Naive thymus-derived CD8-positive, alpha-beta T cell (primary cell): Measurements from ENCODE around the gene PTTG1IP. TPM values are rescaled to one million over a fixed set of nuclear protein-coding genes. Genes with fewer than 3 reads are reported as not detected.
A peak's percentile ranks its signal among the peaks of the same experiment; 100 is the strongest.

ENCODE experiments used
- ATAC-seq, 2 donors: fragments of 150-1000 bp; cut with Tn5 transposase in 1 of 2; sonication (Bioruptor Pico), chemical (Tn5 transposase) in 1 of 2; 1 replicate in 1 of 2; 2 replicates in 1 of 2; pipeline ENCODE4 v1.10.0; 2021; ENCODE audit warnings: mild to moderate bottlenecking in 2 of 2, moderate library complexity in 2 of 2
- POLR2A ChIA-PET: fragments of 350-600 bp; sonication (Branson Sonifier 250); formaldehyde crosslinking; loops from one replicate; lab custom pipeline; 2021; ENCODE audit warnings: antibody characterized with exemption; lab: Charles Lee
- DNase-seq, 10 donors: peaks; one replicate each; pipeline versions ENCODE4 v3.0.0 to v3.0.0-alpha.2; 2020 to 2022
- H3K27ac Mint-ChIP-seq, 10 donors: one replicate each; pipeline ENCODE4 v1.8.0; 2020 to 2022; ENCODE audit warnings: mild to moderate bottlenecking in 10 of 10, mixed read lengths in 10 of 10, moderate library complexity in 4 of 10, inconsistent platforms in 1 of 10
- H3K27me3 Mint-ChIP-seq, 5 donors: one replicate each; pipeline ENCODE4 v1.8.0; 2021 to 2022; ENCODE audit warnings: mixed read lengths in 5 of 5
- H3K36me3 Mint-ChIP-seq, 3 donors: one replicate each; pipeline ENCODE4 v1.8.0; 2020 to 2022; ENCODE audit warnings: mixed read lengths in 3 of 3, mild to moderate bottlenecking in 2 of 3, inconsistent platforms in 1 of 3
- H3K4me1 Mint-ChIP-seq, 4 donors: one replicate each; pipeline ENCODE4 v1.8.0; 2021 to 2022; ENCODE audit warnings: mixed read lengths in 4 of 4
- H3K4me3 Mint-ChIP-seq, 10 donors: one replicate each; pipeline ENCODE4 v1.8.0; 2020 to 2022; ENCODE audit warnings: mild to moderate bottlenecking in 10 of 10, mixed read lengths in 10 of 10, moderate library complexity in 6 of 10, inconsistent platforms in 1 of 10
- H3K9me3 Mint-ChIP-seq, 9 donors: one replicate each; pipeline ENCODE4 v1.8.0; 2020 to 2022; ENCODE audit warnings: mixed read lengths in 9 of 9, mild to moderate bottlenecking in 3 of 9, inconsistent platforms in 1 of 9, moderate library complexity in 1 of 9
- polyA plus RNA-seq, 3 donors: library from polyadenylated mRNA; unstranded; fragments of 300-500 nt; fragmentation: Illumina TruSeq; gene quantifications; one replicate each; pipeline ENCODE4 v1.2.3, GENCODE V29; 2021
- total RNA-seq, 8 experiments: library from RNA in 2 of 8; stranded (reverse) in 2 of 8; gene quantifications; one replicate each; pipeline ENCODE4 v1.2.3 and lab custom pipeline; 2021 to 2026

PTTG1IP gene, protein sequence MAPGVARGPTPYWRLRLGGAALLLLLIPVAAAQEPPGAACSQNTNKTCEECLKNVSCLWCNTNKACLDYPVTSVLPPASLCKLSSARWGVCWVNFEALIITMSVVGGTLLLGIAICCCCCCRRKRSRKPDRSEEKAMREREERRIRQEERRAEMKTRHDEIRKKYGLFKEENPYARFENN
- total RNA-seq (10 to 100 TPM; 62.0 to 68.7 TPM), polyA plus RNA-seq (10 to 100 TPM; 42.4 to 54.1 (median 44.3) TPM), total RNA-seq (lab: John Stamatoyannopoulos, UW) (56.0 to 127 (median 72.6) reads per million in 6 experiments)

DNA sequence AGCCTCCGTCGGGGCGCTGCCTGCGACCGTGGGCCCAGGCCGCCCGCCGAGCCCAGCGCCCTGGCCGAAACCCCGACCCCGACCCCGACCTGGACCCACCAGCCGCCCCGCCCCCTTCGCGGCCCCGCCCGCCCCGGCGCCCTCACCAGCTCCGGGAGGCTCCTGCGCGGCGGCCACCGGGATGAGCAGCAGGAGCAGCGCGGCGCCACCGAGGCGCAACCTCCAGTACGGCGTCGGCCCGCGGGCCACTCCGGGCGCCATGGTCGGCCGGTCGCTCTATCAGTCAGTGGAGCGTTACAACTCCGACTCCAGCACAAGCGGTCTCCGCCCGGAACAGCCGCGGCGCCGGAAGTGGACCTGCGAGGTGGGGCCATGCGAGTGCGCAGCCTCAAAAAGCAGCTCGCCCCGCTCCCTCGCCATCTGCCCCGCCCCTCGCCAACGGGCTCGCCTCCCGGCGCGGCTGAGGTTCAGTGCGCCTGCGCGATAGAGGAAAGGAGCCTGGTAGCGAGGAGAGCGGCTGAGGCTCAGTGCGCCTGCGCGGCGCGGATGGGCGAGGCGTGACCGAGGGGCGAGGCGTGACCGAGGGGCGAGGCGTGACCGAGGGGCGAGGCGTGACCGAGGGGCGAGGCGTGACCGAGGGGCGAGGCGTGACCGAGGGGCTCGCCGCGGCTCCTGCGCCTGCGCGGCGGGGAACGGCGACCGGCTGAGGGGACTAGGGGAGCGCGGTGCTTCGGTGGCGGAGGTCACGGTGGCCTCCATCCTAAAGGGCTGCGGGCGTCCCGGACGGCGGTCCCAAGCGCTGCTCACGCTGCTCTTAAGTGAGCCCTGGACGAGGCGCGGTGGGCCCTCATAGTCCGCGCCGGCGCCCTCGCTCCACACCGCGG, at the start of gene PTTG1IP:
TSS of gene PTTG1IP (minus strand) at position 335 of the 884 bp plus-strand sequence. CDS start at position 261, 74 bp downstream.
- Mint-ChIP-seq H3K36me3 (no peaks in the 10 kb centered on the region), H3K9me3 (no peaks in the 10 kb centered on the region), H3K4me1 (peaks cover 22 to 69% (median 51%) of the 10 kb centered on the region in 4 donors), H3K4me3 (peak within 1 kb of the TSS; percentile 93 to 98 (median 94)), H3K27ac (peak within 1 kb of the TSS; percentile 88 to 96 (median 94)), H3K27me3 (no peaks in the 10 kb centered on the region)
- ATAC-seq = peak; percentile 75 to 78
- POLR2A ChIA-PET = interaction anchor here (0.6 to 4.6 kb wide), 29 partner anchors 9 to 795 kb away, joined by 3 to 91 read pairs (median 4); partner anchors contain the start of genes CFAP410, ITGB2, KRTAP12-3 and SLX9
- peak; percentile 95 to 100 (median 100) for DNase-seq

DNA sequence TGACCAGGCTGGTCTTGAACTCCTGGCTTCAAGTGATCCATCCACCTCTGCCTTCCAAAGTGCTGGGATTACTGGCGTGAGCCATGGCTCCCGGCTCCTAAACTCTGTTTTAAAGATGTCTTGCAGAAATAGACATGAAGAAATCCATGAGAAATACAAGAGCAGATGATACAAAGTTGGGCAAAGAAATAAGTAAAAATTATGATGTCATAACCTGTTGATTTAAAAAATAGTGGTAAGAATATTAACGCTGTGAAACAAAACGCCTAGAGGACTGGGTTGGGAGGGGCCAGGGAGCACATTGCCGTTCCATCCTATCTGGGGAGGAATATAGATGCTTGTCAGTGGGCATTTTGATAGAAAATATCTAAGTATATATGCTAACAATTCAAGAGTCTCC, 48.4 kb upstream of the PTTG1IP start:
- peak overlapping the region; percentile 59 to 96 (median 82) for H3K27ac Mint-ChIP-seq
- peak overlapping the region; percentile 33 to 100 (median 84) for H3K4me3 Mint-ChIP-seq
- H3K36me3 Mint-ChIP-seq = peaks cover 4 to 20% (median 6%) of the 10 kb centered on the region in 3 donors
- peaks cover 0 to 4% (median 0%) of the 10 kb centered on the region in 9 donors for H3K9me3 Mint-ChIP-seq
- DNase-seq (no peak), ATAC-seq (no peak)
- no peaks in the 10 kb centered on the region for H3K27me3 Mint-ChIP-seq
- peaks cover 43 to 88% (median 82%) of the 10 kb centered on the region in 4 donors for H3K4me1 Mint-ChIP-seq
- POLR2A ChIA-PET = interaction anchor here (1.5 to 1.6 kb wide), 2 partner anchors 14 to 24 kb away, joined by 6 read pairs; no protein-coding TSS in a partner anchor

DNA sequence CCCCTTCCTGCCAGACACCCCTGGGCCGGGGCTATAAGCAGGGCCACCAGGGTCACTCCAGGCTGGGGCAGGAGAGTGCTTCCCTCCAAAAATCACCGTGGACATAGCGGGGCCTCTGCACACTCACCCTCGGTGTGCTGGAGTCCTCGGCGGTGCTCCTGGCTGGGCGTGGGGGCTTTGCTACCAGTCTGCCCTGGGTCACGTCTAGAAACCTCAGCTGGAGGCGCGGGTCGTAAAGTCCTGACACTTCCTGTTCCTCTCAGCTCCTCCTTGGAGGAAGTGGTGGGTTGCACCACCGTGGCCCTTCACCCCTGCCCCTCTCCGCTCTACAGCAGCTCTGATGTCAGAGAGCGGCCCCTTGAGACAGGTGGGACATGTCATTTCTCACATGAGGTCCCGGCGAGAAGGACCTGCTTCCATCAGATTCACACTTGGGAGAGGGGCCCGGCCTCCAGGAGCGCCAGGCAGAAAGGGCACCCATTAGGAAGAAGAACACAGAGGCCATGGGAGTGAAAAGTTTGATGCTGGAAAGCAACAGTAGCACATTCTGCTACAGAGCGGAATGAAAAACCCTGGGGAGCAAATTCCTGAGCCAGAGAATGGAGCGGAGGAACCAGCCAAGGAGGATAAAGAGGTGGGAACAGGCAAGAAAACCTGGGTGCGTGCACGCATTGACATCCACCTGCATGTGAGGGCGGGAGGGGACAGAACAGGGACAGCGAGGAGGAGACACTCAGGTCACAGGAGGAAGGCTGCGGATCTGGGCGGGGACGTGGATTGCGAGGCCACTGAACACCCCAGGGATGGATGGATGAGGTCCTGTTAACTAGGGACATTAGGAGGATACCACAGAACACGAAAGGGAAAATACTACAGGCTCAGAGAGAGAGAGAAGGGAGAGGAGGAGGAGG, 47.5 kb upstream of the PTTG1IP start, which contains the start of gene ITGB2:
TSS of gene ITGB2 (minus strand) at position 206 of the 911 bp plus-strand sequence. CDS start 10,117 bp downstream, outside the sequence.
- peak within 1 kb of the TSS; percentile 92 to 99 (median 96) for H3K27ac Mint-ChIP-seq
- H3K4me3 Mint-ChIP-seq = peak within 1 kb of the TSS; percentile 93 to 100 (median 98)
- peaks cover 4 to 23% (median 6%) of the 10 kb centered on the region in 3 donors for H3K36me3 Mint-ChIP-seq
- H3K4me1 Mint-ChIP-seq = peaks cover 42 to 88% (median 81%) of the 10 kb centered on the region in 4 donors
- POLR2A ChIA-PET = interaction anchor here (0.9 to 16.7 kb wide), 6 partner anchors 9 to 47 kb away, joined by 4 to 703 read pairs (median 6); partner anchors contain the start of gene PTTG1IP
- peak in 8 of 10 donors; percentile 38 to 80 (median 58) for DNase-seq
- H3K9me3 Mint-ChIP-seq = peaks cover 0 to 4% (median 0%) of the 10 kb centered on the region in 9 donors
- H3K27me3 Mint-ChIP-seq = no peaks in the 10 kb centered on the region
- ATAC-seq = peak; percentile 63 to 73

DNA sequence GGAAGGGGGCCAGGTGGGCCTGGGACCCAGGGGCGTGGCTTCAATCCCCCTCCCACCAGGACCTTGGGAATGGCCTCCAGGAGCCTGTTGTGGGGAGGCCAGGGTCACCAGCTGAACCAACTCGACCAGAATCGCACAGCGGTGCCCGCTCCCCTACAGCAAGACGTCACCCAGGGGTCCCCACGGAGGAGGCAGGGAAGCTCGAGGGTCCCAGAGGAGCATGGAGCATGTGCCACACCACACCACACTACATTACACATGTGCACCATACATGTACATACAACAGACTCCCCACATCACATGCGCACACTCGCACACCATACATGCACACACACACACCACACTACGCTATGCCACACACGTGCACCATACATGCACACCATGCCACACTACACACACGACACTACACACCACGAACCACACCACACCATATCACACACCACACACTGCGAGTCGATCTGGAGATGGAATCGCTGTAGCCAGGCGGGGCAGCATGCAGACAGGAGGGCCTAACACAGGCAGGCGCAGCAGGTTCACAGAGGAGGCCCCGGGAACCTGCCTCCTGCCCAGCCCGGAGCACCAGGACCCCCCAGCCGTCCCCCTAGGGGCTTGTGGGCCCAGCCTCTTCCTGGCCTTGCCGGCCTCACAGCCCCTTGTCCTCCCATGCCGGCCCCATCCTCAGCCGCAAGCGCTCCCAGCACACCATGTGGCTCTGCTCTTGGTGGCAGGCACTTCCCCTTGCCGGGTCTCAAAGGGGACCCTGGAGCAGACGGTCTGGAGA, 46.6 kb upstream of the PTTG1IP start:
- ATAC-seq = peak; percentile 28 to 33
- H3K9me3 Mint-ChIP-seq = peaks cover 0 to 4% (median 0%) of the 10 kb centered on the region in 9 donors
- POLR2A ChIA-PET = interaction anchor here (0.8 to 16.7 kb wide), 11 partner anchors 8 to 47 kb away, joined by 4 to 703 read pairs (median 9); partner anchors contain the start of gene PTTG1IP
- peak overlapping the region; percentile 92 to 99 (median 96) for H3K27ac Mint-ChIP-seq
- H3K27me3 Mint-ChIP-seq = no peaks in the 10 kb centered on the region
- H3K36me3 Mint-ChIP-seq = peaks cover 4 to 23% (median 6%) of the 10 kb centered on the region in 3 donors
- DNase-seq = peak in 1 of 10 donors; percentile 28
- H3K4me3 Mint-ChIP-seq = peak overlapping the region; percentile 93 to 100 (median 98)
- H3K4me1 Mint-ChIP-seq = peaks cover 45 to 91% (median 84%) of the 10 kb centered on the region in 4 donors

DNA sequence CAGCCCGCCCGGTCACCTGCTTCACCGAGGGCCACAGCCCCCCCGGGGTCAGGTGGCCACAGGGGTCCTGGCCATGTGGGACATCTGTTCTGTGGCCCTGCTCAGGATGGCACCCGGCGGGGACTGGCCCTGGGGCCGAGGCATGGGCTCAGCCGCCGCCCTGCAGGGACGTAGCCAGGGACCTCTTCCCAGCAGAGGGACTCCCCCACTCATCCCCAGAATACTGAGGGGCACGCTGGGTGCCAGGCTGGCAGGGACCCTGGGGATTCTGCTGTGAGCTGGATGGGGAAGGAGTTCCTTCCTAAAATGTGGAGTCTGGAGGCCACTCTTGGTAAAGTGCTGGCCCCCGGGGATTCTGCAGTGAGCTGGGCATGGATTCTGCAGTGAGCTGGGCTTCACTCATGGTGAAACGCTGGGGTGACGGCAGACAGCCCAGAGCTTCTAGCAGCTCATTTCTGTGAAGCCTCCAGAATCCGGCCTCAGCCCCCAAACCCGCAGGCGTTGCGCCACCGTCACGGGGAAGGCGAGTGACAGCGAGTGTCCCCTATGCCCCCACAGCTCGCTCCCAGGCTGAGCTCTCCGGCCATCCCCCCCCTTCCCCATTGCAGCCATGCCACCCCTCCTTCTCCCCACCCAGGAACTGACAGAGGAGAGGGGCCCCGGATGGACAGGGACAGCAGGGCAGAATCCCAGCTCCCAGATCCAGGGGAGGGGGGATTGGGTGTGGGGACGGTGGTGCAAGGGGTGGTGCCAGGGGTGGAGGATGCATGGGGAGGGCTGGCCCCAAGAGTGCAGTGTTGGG, 45.8 kb upstream of the PTTG1IP start:
- Mint-ChIP-seq H3K27me3 (no peaks in the 10 kb centered on the region), H3K9me3 (peaks cover 0 to 4% (median 0%) of the 10 kb centered on the region in 9 donors), H3K27ac (peak overlapping the region; percentile 91 to 99 (median 94)), H3K36me3 (peaks cover 4 to 23% (median 6%) of the 10 kb centered on the region in 3 donors), H3K4me1 (peaks cover 43 to 91% (median 84%) of the 10 kb centered on the region in 4 donors), H3K4me3 (peak overlapping the region; percentile 93 to 100 (median 98))
- POLR2A ChIA-PET = interaction anchor here (0.6 to 16.7 kb wide), 10 partner anchors 8 to 117 kb away, joined by 3 to 703 read pairs (median 7); partner anchors contain the start of genes PTTG1IP and UBE2G2
- ATAC-seq (no peak), DNase-seq (no peak)

DNA sequence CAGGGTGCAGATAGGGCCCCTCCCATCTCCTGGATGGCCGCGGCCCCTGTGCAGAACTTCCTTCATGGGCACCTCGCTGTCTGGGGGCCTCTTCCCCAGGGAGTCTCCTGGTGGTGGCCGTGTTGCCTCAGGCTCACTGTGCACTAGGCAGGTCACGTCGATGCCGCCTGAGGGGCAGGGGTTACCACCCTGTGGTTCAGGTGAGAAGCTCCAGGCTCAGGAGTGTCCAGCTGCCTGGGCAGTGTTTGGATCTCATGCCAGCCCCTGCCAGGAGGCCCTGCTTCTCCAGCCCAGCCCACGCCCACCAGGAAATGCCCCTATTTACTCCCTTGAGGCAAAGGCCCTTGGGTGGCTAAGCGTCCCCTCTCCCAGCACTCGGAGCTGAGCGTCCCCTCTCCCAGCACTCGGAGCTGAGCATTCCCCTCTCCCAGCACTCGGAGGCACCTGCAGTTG, 45.1 kb upstream of the PTTG1IP start:
- peak overlapping the region; percentile 80 to 96 (median 94) for H3K27ac Mint-ChIP-seq
- peaks cover 41 to 91% (median 81%) of the 10 kb centered on the region in 4 donors for H3K4me1 Mint-ChIP-seq
- ATAC-seq (no peak), DNase-seq (no peak)
- no peaks in the 10 kb centered on the region for H3K27me3 Mint-ChIP-seq
- H3K36me3 Mint-ChIP-seq = peaks cover 3 to 23% (median 4%) of the 10 kb centered on the region in 3 donors
- POLR2A ChIA-PET = interaction anchor here (0.6 to 16.7 kb wide), 8 partner anchors 8 to 117 kb away, joined by 3 to 703 read pairs (median 13); partner anchors contain the start of genes PTTG1IP, SLX9 and UBE2G2
- peak overlapping the region; percentile 83 to 98 (median 92) for H3K4me3 Mint-ChIP-seq
- H3K9me3 Mint-ChIP-seq = peaks cover 0 to 4% (median 0%) of the 10 kb centered on the region in 9 donors

DNA sequence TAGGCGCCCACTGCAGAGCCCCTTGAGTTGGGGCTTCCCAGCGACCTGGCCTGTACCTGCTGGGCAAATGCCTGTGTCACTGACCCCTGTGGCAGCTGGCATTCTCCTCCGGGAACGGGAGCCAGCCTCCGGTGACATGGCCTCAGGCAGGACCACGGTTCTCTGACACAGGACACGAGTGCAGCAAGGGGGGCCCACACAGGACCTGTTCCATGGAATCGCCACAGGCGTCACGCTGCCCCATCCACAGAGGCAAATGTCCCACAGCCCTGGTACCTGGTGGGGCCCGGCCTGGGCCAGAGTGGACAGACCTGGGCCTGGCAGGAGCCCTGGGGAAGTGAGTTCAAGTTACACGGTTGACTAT, 44.6 kb upstream of the PTTG1IP start:
- no peak for DNase-seq
- H3K4me1 Mint-ChIP-seq = peaks cover 41 to 91% (median 79%) of the 10 kb centered on the region in 4 donors
- peaks cover 2 to 23% (median 4%) of the 10 kb centered on the region in 3 donors for H3K36me3 Mint-ChIP-seq
- H3K4me3 Mint-ChIP-seq = peak overlapping the region; percentile 83 to 98 (median 92)
- H3K27ac Mint-ChIP-seq = peak overlapping the region; percentile 87 to 96 (median 93)
- no peak for ATAC-seq
- POLR2A ChIA-PET = interaction anchor here (0.9 to 16.7 kb wide), 6 partner anchors 11 to 116 kb away, joined by 4 to 703 read pairs (median 16); partner anchors contain the start of genes PTTG1IP, SLX9 and UBE2G2
- no peaks in the 10 kb centered on the region for H3K27me3 Mint-ChIP-seq
- peaks cover 0 to 3% (median 0%) of the 10 kb centered on the region in 9 donors for H3K9me3 Mint-ChIP-seq

DNA sequence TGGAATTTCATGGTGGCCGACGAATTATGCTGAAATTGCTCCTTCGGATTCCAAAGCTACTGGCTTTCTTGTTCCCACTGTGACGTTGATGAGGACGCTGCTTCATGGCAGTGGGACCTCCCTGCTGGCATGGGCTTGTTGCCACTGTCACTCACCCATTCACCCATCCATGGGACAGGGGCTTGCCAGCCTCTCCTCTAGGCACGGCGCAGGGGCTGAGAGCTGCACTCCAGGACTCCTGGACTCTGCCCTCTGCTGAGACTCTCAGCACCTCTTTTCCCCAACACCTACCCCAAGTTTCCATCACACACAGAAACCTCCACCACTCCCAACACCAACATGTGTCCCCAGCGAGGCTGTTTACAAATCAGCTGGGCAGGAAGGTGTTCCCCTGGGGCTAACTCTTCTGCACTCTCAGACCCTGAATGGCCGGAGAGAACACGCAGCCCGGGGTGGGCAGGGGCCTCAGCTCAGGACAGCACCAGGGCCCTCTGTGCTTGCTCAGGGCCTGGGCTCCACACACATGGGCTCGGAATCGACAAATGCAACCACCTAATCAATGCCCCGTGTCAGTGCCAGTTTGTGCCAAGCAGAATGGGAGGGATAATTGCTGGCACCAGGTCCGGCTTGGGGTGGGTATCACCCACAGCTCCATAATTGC, 44.1 kb upstream of the PTTG1IP start:
- Mint-ChIP-seq H3K36me3 (peaks cover 2 to 23% (median 4%) of the 10 kb centered on the region in 3 donors), H3K4me3 (peak overlapping the region; percentile 80 to 98 (median 90)), H3K9me3 (no peaks in the 10 kb centered on the region), H3K27ac (peak overlapping the region; percentile 86 to 96 (median 93)), H3K27me3 (no peaks in the 10 kb centered on the region), H3K4me1 (peaks cover 38 to 87% (median 76%) of the 10 kb centered on the region in 4 donors)
- ATAC-seq (no peak), DNase-seq (no peak)
- POLR2A ChIA-PET = interaction anchor here (0.9 to 16.7 kb wide), 9 partner anchors 11 to 116 kb away, joined by 3 to 703 read pairs (median 5); partner anchors contain the start of genes PTTG1IP, SLX9 and UBE2G2

DNA sequence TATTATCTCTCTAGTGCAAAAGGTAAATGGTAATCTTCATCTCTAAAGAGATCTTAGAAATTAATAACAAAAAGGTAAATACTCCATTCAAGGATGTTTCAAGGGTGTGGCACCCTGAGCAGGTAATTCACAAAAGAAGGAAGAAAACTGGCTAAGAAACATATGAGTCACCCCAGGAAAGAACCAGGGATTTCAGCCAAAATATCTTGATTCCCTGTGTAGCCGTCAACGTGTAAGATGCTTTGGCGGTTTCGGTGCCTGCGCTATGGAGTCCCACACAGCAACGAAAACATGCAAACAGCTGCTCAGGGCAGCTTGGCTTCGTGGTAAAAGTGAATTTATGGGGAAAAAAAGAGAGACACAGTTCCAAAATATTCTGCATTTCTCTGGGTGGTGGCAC, 43.5 kb upstream of the PTTG1IP start:
- H3K4me3 Mint-ChIP-seq = peak overlapping the region; percentile 74 to 98 (median 87)
- no peaks in the 10 kb centered on the region for H3K27me3 Mint-ChIP-seq
- DNase-seq = no peak
- peaks cover 2 to 23% (median 4%) of the 10 kb centered on the region in 3 donors for H3K36me3 Mint-ChIP-seq
- no peaks in the 10 kb centered on the region for H3K9me3 Mint-ChIP-seq
- peak overlapping the region in 9 of 10 donors; percentile 86 to 96 (median 92) for H3K27ac Mint-ChIP-seq
- POLR2A ChIA-PET = interaction anchor here (0.6 to 16.7 kb wide), 10 partner anchors 10 to 841 kb away, joined by 3 to 703 read pairs (median 4); partner anchors contain the start of genes PTTG1IP and SLX9
- H3K4me1 Mint-ChIP-seq = peaks cover 38 to 86% (median 76%) of the 10 kb centered on the region in 4 donors
- ATAC-seq = no peak
